ENCODE measurements around the gene AUH.
A peak's percentile ranks its signal among the peaks of the same experiment; 100 is the strongest.

Gene AUH

DNA sequence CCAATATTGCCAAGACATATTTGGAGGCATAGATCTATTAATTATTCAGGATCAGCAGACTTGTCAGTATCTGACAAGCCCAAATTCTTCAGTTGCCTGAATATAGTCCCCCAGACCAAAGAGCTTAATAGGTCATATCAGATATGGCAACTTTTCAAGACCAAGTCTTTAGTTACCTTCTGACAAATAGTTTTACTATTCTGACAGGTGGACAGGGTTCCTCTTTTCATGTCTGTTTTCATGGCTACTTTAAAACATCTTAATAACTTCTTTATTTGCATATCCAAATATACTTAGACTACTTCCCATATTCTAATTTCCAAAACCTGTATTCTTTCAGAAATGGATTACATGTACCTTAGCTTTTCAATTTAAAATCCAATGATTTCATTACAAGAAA is 65.4 kb downstream of the AUH start:
- no peak for DNase-seq (ENCODE audit: low read depth in 2 of 2)

DNA sequence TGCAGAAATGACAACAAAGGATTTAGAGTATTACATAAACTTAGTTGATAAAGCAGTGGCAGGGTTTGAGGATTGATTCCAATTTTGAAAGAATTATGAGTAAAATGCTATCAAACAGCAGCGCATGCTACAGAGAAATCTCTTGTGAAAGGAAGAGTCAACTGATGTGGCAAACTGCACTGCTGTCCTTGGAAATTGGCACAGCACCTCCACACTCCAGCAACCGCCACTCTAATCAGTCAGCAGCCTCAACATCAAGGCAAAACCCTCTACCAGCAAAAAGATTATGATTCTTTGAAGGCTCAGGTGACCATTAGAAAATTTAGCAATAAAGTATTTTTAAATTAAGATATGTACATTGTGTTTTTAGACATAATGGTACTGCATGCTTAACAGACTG is 66.4 kb downstream of the AUH start:
- no peak for DNase-seq (ENCODE audit: low read depth in 2 of 2)

DNA sequence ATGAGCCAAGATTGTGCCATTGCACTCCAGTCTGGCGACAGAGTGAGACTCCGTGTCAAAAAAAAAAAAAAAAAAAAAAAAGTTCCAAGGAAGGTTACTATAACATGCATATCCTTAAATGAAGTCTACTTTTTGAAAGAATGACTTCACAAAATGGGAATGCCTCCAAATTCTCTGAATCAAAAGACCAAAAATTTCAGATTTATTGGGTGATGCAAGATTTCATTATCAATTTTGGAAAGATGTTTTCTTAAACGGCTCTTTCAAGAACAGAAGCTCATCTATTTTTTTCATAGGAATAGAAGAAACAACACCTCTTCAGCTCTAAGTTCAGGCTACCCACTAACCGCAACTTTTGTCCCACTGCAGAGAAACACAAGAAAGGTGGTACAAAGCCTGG is 69.9 kb downstream of the AUH start:
- no peak for DNase-seq (ENCODE audit: low read depth in 2 of 2)

DNA sequence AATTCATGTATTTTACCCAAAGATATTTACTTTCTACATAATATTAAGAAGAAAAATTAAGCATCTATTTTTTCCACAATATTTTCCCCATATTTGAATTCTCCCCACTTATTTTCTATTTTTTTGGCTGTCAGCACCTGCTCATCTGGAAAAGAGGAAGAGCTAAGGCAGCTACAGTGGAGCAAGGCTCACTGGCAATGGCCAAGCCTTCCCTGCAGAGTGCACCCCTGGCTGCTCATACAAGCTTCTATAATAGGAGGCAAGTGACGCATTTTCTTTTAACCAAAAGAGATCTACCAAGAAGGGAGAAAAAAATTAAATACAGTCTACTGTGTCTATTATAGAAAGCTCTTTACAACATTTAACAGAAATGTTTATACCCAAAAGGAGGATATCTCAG is 72.5 kb downstream of the AUH start:
- DNase-seq (ENCODE audit: low read depth in 2 of 2) = no peak

DNA sequence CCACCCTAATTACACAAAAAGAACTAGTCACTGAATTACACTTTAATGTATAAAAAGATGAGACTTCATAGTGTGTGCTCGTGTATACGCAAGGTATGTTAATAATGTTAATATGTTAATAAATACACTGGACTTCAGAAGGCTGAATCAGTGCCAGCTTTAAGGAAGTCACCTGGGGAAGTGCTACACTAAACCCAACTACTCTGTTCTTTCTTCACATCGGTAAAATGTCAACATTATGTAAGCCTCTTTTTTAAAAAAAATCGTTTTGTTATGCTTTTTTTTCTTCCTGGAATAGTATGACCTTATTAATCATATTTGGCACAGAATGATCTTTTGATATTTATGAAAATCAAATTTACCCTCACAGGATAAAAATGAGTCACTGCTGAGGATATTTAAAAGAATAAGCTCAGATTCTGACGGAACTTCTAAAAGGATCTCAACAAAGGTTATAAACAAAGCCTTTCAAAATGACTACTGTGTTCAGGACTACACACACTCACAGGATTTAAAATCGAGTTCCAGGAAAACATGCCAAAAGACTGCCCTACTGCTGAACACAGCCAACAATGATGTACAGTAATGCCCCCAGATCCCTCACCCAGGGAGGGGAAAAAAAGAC is 75.9 kb downstream of the AUH start:
- DNase-seq (ENCODE audit: low read depth in 2 of 2) = no peak

DNA sequence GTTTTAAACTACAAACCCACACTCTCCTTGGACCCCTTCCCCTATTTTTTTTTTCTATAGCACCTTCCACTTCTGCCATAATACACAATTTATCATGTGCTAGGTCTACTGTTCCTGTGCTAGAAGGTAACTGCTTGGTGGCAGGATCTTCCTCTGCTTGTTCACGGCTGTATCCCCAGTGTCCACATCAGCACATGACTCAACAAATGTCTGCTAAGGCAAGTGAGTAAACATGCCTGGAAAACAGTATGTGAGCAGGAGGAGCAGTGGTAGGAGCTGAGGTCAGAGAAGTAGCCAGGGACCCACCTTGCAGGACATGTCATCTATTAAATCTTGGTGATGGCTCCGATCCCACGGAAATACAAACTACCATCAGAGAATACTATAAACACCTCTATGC is 79.4 kb downstream of the AUH start:
- no peak for DNase-seq (ENCODE audit: low read depth in 2 of 2)

DNA sequence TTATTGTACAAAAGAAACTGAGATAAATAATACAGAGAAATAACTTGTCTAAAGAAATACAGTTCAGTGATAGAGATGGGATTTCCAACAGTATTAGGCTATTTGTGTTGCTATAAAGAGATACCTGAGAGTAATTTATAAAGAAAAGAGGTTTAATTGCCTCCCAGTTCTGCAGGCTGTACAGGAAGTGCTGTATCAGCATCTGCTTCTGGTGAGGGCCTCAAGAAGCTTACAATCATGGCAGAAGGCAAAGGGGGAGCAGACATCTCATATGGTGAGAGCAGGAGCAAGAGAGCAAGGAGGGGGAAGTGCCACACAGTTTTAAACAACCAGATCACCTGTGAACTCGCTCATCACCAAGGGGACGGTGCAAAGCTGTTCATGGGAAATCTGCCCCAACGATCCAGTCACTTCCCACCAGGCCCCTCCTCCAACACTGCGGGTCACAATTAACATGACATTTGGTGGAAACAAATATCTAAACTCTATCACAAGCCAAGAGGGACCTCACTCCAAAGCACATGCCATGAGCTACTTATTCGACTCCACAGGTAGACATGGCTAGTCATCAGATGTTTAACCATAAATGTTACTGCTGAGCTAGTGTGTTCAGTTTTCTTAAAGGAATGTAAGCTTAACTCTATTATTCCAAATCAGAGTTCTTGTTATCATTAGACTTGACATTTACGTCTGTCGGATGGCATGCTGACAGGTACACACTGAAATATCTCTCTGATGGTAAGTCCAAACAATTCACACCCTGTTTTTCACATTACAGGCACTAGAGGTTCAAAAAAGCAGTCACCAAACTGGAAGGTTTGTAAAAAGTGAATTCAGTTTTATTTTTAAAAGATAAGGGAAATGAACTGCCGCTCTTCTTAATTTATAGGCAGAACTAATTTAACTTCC is 82.2 kb downstream of the AUH start:
- no peak for DNase-seq (ENCODE audit: low read depth in 2 of 2)

DNA sequence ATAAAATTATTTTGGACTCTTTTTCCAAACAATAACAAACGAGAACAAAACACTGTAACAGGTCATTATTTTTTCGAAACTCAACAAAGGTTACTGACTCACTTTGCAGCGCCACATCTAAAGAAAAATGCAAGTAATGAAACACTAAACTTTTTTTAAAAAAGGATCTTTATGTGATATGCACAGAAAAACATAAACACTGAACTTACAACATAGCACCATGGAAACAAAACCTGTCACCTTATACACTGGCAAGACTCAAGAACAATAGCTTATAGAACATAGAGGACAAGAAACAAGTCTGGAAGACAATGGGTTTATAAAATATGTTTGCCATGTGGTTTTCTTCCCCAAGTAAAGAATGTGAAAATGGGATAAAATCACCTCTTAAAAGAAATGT is 85.2 kb downstream of the AUH start:
- DNase-seq (ENCODE audit: low read depth in 2 of 2) = no peak

DNA sequence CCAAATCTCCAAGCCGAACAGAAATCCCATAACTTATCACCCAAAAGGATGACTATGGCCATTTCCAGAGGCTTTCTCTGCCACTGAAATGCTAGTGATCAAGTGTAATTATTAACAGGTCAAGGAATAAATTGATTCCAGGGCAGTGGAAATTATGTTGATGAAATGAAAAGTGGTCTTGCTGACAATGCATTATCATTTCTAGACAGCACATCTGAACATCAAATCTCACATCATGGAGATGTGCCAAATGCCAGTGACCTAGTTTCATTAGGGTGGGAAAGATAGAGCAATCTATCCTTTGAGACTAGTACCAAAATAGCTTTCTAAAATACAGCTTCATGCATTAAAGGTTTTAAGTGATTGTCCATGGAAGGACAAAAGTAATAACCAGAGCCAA is 86.1 kb downstream of the AUH start:
- no peak for DNase-seq (ENCODE audit: low read depth in 2 of 2)

DNA sequence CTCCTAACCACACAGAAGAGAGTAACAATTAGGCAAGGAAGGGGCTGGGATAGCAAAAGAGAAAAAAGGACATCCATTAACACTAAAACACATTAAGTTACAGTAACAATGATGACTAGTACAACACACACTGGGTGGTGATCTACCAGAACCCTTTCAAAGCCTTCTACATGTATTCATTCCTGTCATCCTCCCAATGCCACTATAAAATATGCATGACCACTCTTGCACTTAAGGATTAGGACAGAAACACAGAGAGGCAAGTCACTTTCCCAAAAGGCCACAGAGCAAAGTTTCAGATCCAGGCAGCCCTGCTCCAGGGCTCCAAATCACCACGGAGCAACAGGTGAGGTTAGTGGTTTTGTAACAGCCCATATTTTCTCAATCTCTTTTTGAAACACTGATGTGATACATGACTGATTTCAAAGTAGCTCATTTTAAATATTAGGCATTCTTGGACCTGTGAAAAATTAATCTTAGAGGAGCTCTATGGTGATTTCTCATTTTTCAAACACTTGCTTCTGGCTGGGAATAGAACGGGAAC is 86.7 kb downstream of the AUH start:
- no peak for DNase-seq (ENCODE audit: low read depth in 2 of 2)

DNA sequence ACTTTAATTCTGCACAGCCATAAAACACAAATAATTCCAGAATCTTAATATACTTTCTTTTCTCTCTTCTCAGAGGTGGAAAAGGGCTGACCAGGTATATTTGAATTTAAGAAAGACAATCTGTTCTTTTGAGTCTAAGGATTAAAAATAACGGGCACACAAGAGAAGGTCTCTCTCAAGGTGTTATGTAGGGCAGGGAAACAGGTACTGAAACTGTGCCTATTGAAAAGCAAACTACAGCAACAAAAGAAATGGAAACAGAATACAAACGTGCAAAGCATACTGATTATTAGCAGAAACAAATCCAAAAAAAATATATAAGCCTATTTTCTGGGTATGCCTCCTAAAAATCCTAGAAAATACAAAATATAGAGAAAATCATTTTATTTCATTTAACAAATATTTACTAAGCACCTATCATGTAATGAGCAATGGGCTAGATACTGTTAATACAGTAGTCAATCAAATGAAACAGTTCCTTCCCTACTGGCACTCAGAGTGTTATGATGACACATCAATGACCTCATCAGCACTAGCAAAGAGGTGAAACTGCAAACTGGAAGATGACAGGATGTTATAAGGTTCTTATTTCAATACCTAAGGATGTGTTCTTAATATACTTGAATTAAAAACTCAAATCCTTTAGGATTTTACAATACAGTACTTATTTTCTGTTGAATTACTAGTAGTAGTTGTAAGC is 87.7 kb downstream of the AUH start:
- no peak for DNase-seq (ENCODE audit: low read depth in 2 of 2)

DNA sequence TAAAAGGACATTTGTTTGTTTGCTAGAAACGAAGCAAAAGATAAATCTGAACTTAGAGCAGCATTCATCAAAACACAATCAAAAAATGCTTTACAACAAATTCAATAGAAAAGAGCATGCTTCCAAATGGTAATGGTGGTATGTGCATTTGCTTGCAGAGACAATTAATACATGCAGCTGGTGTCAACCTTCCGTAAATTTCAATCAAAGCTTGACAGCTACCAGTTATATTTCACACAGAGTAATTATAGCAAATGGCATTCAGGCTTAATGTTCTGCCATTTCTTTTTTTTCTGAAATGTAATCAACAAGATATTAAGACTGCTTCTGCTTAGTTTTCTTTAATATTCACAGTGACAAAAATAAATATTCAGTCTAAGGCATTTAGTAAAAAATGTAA is 90.6 kb downstream of the AUH start:
- no peak for DNase-seq (ENCODE audit: low read depth in 2 of 2)

DNA sequence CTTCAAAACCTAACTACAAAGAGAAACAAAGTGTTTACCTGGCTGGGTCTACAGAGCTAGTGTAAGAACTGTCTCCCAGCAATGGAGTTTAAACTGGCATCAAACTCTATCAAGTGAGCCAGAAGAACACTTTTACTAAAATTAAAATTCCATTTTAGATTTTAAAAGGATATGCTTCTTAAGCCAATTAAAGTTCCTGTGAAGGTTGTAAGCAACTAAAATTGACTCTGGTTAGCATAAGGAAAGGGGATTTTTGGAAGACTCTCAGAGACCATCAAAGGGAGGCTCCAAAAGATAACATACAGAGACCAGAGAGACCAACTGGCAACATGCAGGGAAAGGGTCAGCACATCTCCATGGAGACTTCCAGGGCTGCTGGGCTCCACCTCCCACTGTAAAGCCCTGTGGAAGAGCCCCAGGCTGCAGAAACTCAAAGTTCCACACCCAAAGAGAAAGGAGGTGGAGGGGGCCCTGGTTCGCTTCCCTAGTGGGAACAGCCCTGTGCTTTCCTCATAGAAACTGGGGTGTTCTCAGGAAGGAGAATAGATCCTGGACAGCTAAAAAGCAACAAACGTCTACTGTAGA is 91.7 kb downstream of the AUH start:
- no peak for DNase-seq (ENCODE audit: low read depth in 2 of 2)

DNA sequence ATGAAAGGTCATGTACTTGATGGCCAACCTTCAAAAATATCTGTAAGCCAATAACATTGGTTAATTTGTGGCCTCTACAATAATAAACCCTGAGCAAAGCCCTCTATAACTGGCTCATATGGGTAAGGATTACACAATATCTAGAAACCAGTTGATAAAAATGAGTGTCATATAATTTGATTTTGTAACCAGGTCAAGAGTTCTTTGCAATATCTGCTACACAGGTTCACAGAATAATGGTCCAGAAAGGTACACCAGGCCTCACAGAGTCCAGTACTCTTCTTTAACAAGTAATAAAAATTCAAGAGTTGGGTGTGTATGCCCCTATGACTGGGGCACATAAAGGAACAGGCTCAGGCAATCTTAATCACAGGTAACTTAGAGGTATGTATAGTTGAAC is 95.3 kb downstream of the AUH start:
- DNase-seq (ENCODE audit: low read depth in 2 of 2) = no peak

DNA sequence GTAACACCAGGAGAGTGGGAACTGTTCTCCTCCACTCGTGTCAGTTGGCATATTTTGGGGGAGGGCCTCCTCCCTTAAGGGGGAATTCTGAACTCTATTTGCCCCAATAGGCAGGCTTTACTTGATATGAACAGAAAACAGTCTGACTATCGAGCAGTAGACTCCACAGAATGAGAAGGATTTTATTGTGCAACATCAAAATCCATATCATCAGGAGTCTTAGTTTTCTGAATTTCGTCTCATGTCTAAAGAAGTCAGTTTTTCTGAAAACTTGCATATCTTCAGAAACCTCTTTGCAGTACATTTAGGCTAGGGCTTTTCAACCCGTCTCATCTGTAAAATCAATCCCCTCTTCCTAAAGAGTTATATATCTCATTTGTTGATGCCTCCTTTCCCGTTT is 96.2 kb downstream of the AUH start:
- DNase-seq (ENCODE audit: low read depth in 2 of 2) = no peak

DNA sequence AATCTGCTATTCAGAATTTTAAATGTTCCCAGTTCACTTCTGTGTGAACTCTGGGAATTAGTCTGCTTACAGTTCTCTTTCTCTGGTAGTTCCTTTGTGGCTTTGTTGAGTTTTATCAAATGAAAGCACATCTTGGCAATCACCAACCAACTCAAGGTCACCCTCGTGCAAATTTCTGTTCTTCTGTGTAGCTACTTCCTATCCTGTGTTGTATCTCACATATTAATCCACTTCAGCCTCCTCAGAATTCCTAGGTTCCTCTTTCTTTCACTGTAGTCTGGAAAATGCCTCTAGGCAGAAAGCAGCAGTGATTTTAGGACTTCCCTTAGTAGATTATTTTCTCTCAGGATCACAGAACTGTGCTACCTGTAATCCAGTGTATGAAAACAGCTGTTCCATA is 100.3 kb downstream of the AUH start:
- no peak for DNase-seq (ENCODE audit: low read depth in 2 of 2)

DNA sequence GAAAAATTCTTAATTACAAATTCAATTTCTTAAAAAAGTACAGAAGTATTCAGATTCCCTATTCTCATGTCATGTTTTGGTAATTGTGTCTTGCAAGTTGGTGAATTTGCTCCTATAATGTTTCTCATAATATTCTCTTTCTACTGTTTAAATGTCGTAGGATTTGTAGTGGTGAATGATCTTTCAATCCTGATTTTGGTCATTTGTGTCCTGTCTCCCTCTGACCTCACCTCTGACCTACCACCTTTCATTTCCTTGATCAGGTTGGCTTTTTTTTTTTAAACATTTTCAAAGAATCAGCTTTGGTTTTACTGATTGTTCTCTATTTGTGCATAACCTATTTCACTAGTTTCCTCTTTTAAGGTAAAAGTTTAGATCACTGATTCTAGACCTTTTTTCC is 102.6 kb downstream of the AUH start:
- DNase-seq (ENCODE audit: low read depth in 2 of 2) = no peak

DNA sequence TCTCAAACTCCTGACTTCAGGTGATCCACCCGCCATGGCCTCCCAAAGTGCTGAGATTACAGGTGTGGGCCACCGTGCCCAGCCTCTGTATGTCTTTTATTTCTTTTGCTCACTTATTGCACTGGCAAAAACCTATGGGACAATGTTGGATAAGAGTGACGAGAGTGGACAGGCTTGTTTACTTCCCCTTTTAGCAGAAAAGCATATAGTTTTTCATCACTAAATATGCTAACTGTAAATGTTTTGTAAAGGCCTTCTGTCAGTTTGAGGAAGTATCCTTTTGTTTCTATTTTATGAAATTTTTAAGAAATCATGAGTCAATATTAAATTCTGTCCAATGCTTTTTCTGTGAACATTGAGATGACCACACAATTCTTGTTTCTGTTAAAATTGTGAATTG is 103.3 kb downstream of the AUH start:
- DNase-seq (ENCODE audit: low read depth in 2 of 2) = no peak

DNA sequence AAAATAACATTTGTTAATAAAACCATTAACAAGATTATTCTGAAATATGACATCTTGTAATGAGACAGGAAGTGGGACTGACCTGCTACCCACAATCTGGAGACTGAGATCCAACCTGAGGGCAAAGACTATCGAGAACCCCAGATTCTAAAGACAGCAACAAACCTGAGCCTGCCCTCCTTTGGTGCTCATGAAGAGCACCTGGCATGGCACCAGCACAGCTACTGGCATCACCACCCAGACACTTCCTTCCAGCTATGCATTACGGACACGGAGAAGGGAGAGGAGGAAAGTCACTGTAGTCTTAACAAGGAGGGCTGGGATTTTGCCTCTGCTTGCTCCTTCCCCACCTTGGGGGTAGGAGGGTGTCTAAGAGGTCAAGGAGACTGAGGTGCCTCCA is 105.5 kb downstream of the AUH start:
- DNase-seq (ENCODE audit: low read depth in 2 of 2) = no peak

DNA sequence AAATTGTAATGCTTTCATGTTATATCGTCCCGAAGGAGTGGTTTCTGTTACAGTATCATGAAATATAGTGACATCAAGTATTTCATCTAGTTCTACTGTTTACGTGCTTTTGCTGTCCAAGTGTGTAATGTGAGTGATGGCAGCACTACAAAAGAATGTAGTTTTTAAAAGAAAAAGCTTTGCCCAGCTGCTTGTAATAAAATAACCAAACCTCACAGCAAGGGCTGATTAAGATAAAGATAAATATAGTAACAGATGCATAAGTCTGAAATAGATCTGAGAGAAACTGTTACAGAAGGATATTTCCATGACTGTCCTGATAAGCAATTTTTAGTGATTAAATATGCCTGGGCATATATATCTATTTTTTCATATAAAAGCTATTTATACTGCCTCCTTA is 106.4 kb downstream of the AUH start:
- no peak for DNase-seq (ENCODE audit: low read depth in 2 of 2)

DNA sequence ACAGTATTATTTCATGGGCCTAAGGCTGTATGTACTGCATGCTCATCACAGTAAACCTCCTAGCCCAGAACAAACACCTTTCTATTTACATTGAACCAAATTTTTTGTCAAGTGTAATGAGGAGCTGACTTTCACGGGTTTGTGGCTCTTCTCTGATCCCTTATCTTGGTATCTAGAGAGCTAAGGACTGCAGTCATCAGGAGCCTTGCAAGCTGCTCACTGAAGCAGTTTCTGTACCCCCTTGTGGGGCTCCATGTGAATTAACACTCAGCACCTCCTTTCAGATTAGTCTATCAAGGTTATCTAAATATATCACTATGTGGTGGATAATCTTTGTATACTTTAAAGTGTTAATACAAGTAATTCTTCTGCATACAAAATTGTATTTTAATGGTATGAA is 108.2 kb downstream of the AUH start:
- DNase-seq (ENCODE audit: low read depth in 2 of 2) = peak; percentile 12 to 26

DNA sequence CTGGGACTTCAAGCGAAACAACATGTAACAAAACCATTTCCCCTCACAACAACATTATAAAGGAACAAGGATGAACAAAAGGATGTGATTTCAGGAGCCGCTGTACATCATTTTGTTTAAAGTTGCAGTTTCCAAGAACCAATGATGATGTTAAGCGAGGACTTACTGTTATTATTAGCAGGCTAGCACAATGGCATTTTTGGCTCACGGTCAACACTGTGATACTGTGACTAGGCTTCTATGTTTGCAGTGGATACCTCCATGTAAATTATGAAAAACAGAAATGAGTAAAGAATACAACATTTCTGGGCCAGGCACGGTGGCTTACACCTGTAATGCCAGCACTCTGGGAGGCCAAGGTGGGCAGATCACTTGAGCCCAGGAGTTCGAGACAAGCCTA is 113.0 kb downstream of the AUH start:
- DNase-seq (ENCODE audit: low read depth in 2 of 2) = no peak

Measured in stimulated activated CD8-positive, alpha-beta memory T cell treated with anti-CD3 and anti-CD28 coated beads, Interleukin-7, amount 100 ng/mL, for 4 hours (primary cell).